SKM-1 treated with dmso at 0.1 percent for 144 hours (cell line): ENCODE data around the gene GSS.

ENCODE experiments used
- DNase-seq: peaks from one replicate; lab custom pipeline; 2025; ENCODE audit not compliant: unreplicated experiment; lab: John Stamatoyannopoulos, UW

Gene GSS

GRCh38 chr20:34955231-34956040 is at the start of gene GSS, which contains the start of gene MYH7B:
Gene GSS, minus strand, starts transcription at chr20:34955806. Its CDS starts 3,954 bp downstream, at chr20:34951852.
Gene MYH7B, plus strand, starts transcription at chr20:34955868. Its CDS starts 22,138 bp downstream, at chr20:34978006.
- peak; percentile 88 for DNase-seq

GRCh38 chr20:35004749-35005462 is 49.3 kb upstream of the GSS start:
- DNase-seq: no peak

GRCh38 chr20:35004051-35004725 is 48.6 kb upstream of the GSS start:
- no peak for DNase-seq

GRCh38 chr20:35003211-35004031 is 47.8 kb upstream of the GSS start:
- DNase-seq: no peak

GRCh38 chr20:35002426-35003210 is 47.0 kb upstream of the GSS start:
- no peak for DNase-seq

- DNase-seq: no peak
Measured at GRCh38 chr20:35001596-35002362, 46.2 kb upstream of the GSS start.

- no peak for DNase-seq
Measured at GRCh38 chr20:35000922-35001595, 45.5 kb upstream of the GSS start.

- no peak for DNase-seq
Measured at GRCh38 chr20:35000311-35000921, 44.8 kb upstream of the GSS start.

GRCh38 chr20:34999782-35000181 is 44.2 kb upstream of the GSS start:
- no peak for DNase-seq

GRCh38 chr20:34999021-34999451 is 43.4 kb upstream of the GSS start:
- DNase-seq: no peak

GRCh38 chr20:34998331-34998950 is 42.8 kb upstream of the GSS start:
- no peak for DNase-seq

GRCh38 chr20:34997774-34998173 is 42.2 kb upstream of the GSS start:
- DNase-seq: no peak

GRCh38 chr20:34997131-34997561 is 41.5 kb upstream of the GSS start:
- no peak for DNase-seq

GRCh38 chr20:34996243-34997028 is 40.8 kb upstream of the GSS start:
- DNase-seq: no peak

- no peak for DNase-seq
Measured at GRCh38 chr20:34995696-34996095, 40.1 kb upstream of the GSS start.

- no peak for DNase-seq
Measured at GRCh38 chr20:34995192-34995591, 39.6 kb upstream of the GSS start.
